IMR-90 (cell line): Measurements from ENCODE around the gene AMD1.

Experiments
- BHLHE40 ChIP-seq: fragments of 150-350 bp; IDR thresholded peaks from 2 replicates; pipeline ENCODE4 v1.6.1; 2016; ENCODE audit warnings: mild to moderate bottlenecking, low read depth, low read length
- CTCF ChIP-seq: conservative IDR thresholded peaks from 2 replicates; pipeline ENCODE4 v1.5.1; 2012; ENCODE audit warnings: mild to moderate bottlenecking, low read depth, low read length, improper control_type of control experiment
- MAZ ChIP-seq: IDR thresholded peaks from 2 replicates; pipeline ENCODE4 v1.6.1; 2012; ENCODE audit warnings: low read depth, mild to moderate bottlenecking, low read length, improper control_type of control experiment, moderate library complexity, borderline replicate concordance
- MXI1 ChIP-seq: IDR thresholded peaks from 2 replicates; pipeline ENCODE4 v1.6.1; 2012; ENCODE audit warnings: low read depth, mild to moderate bottlenecking, low read length, moderate library complexity, borderline replicate concordance
- POLR2A ChIP-seq: IDR thresholded peaks from 2 replicates; pipeline ENCODE4 v1.6.1; 2012; ENCODE audit warnings: mild to moderate bottlenecking, low read depth, low read length
- RCOR1 ChIP-seq: IDR thresholded peaks from 2 replicates; pipeline ENCODE4 v1.6.1; 2012; ENCODE audit warnings: mild to moderate bottlenecking, low read length, improper control_type of control experiment; ENCODE audit not compliant: insufficient replicate concordance
- SMC3 ChIP-seq: fragments of 150-350 bp; IDR thresholded peaks from 2 replicates; pipeline ENCODE4 v1.6.1; 2016; ENCODE audit warnings: low read depth, mild to moderate bottlenecking, antibody characterized with exemption, low read length, moderate library complexity
- USF2 ChIP-seq: fragments of 150-350 bp; IDR thresholded peaks from 2 replicates; pipeline ENCODE4 v1.6.1; 2017; ENCODE audit warnings: mild to moderate bottlenecking, antibody characterized with exemption, low read length, low read depth

- TF ChIP-seq MXI1 (peak; percentile 86), USF2 (no peak), CTCF (no peak), MAZ (peak; percentile 78), RCOR1 (no peak), SMC3 (peak; percentile 5; the same call in 1 of the 2 replicates), POLR2A (peak; percentile 100), BHLHE40 (0 out of 2 replicates have a peak, but pooled peaks have one; percentile 38)
Measured at GRCh38 chr6:110873981-110874879, at the start of gene AMD1.
